Progenitor cell of endocrine pancreas (in vitro differentiated cells): Measurements from ENCODE around the gene PPP4R2. TPM values are rescaled to one million over a fixed set of nuclear protein-coding genes. Genes with fewer than 3 reads are reported as not detected.

Experiments used
- DNase-seq: peaks from one replicate; pipeline ENCODE4 v3.0.0; 2021; ENCODE audit warnings: low spot score; ENCODE audit not compliant: unreplicated experiment
- H3K27ac Mint-ChIP-seq: 2 replicates; pipeline ENCODE4 v1.8.0; 2021; ENCODE audit warnings: mild to moderate bottlenecking, moderate library complexity, mixed read lengths
- H3K27me3 Mint-ChIP-seq: 2 replicates; pipeline ENCODE4 v1.8.0; 2021; ENCODE audit warnings: mixed read lengths
- H3K36me3 Mint-ChIP-seq: 2 replicates; pipeline ENCODE4 v1.8.0; 2022; ENCODE audit warnings: mixed read lengths; ENCODE audit not compliant: insufficient read depth
- H3K4me1 Mint-ChIP-seq: 2 replicates; pipeline ENCODE4 v1.8.0; 2021; ENCODE audit warnings: low read depth, mixed read lengths
- H3K4me3 Mint-ChIP-seq: 2 replicates; pipeline ENCODE4 v1.8.0; 2021; ENCODE audit warnings: low read depth, mild to moderate bottlenecking, moderate library complexity, mixed read lengths
- H3K9me3 Mint-ChIP-seq: 2 replicates; pipeline ENCODE4 v1.8.0; 2021; ENCODE audit warnings: low read depth, mixed read lengths
- long read RNA-seq: library from polyadenylated mRNA; unstranded; transcript quantifications from one replicate; pipeline ENCODE4 v2.0.0, GENCODE V29; 2020
- total RNA-seq: library from RNA; stranded (reverse); gene quantifications from 2 replicates; pipeline ENCODE4 v1.2.1, GENCODE V29; 2021
- TF ChIP-seq, protein P1 (sequence below): fragments of 200-600 bp; sonication (generic); IDR thresholded peaks from one replicate; pipeline ENCODE4 v1.5.0; 2021; ENCODE audit warnings: antibody characterized with exemption, mild to moderate bottlenecking; ENCODE audit not compliant: unreplicated experiment

PPP4R2 gene, protein sequence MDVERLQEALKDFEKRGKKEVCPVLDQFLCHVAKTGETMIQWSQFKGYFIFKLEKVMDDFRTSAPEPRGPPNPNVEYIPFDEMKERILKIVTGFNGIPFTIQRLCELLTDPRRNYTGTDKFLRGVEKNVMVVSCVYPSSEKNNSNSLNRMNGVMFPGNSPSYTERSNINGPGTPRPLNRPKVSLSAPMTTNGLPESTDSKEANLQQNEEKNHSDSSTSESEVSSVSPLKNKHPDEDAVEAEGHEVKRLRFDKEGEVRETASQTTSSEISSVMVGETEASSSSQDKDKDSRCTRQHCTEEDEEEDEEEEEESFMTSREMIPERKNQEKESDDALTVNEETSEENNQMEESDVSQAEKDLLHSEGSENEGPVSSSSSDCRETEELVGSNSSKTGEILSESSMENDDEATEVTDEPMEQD
- total RNA-seq = 117 and 130 TPM in 2 replicates
- long read RNA-seq, partial matches to known transcripts = 1 of 13 reads
- long read RNA-seq, other reads (novel, unspliced or antisense) = 10 of 13 reads

DNA sequence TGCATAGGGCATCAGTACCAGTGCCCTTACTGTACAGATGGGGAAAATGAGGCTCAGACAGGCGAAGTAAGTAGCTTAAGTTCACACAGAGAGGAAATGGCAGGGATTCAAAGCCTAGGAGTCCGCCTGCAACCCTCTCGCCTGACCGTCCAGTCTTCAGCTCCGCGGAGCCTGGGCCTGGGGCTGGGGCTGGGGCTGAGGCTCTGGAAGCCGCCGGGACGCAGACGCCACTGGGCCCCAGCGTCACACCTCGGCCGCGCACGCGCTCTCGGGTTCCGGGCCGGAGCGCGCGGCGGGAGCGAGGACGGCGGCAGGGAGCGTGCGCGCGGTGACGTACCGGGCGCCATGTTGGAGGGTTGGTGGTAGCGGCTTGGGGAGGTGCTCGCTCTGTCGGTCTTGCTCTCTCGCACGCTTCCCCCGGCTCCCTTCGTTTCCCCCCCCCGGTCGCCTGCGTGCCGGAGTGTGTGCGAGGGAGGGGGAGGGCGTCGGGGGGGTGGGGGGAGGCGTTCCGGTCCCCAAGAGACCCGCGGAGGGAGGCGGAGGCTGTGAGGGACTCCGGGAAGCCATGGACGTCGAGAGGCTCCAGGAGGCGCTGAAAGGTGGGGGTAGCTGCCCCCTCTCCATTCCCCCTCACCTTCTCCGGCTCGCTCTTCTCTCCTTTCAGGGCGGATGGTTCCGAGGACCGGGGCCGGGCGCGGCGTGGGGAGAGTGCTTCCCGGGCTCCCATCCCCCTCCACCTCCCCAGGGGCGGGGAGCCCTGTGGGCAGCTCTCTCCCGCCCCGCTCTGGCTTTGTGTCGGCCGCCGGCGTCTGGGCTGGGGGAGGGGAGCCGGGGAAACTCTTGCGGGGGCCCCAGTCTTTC, at the start of gene PPP4R2:
PPP4R2 (plus strand) TSS at position 339 of the 861 bp plus-strand sequence; CDS start at position 566, 227 bp downstream.
- Mint-ChIP-seq H3K4me1 (peaks cover 28% of the 10 kb centered on the region), H3K9me3 (no peaks in the 10 kb centered on the region), H3K4me3 (peak within 1 kb of the TSS; percentile 81), H3K27ac (peak within 1 kb of the TSS; percentile 92), H3K27me3 (no peaks in the 10 kb centered on the region), H3K36me3 (peaks cover 11% of the 10 kb centered on the region)
- DNase-seq = peak; percentile 81
- TF ChIP-seq, protein P1, sequence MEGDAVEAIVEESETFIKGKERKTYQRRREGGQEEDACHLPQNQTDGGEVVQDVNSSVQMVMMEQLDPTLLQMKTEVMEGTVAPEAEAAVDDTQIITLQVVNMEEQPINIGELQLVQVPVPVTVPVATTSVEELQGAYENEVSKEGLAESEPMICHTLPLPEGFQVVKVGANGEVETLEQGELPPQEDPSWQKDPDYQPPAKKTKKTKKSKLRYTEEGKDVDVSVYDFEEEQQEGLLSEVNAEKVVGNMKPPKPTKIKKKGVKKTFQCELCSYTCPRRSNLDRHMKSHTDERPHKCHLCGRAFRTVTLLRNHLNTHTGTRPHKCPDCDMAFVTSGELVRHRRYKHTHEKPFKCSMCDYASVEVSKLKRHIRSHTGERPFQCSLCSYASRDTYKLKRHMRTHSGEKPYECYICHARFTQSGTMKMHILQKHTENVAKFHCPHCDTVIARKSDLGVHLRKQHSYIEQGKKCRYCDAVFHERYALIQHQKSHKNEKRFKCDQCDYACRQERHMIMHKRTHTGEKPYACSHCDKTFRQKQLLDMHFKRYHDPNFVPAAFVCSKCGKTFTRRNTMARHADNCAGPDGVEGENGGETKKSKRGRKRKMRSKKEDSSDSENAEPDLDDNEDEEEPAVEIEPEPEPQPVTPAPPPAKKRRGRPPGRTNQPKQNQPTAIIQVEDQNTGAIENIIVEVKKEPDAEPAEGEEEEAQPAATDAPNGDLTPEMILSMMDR = no peak

DNA sequence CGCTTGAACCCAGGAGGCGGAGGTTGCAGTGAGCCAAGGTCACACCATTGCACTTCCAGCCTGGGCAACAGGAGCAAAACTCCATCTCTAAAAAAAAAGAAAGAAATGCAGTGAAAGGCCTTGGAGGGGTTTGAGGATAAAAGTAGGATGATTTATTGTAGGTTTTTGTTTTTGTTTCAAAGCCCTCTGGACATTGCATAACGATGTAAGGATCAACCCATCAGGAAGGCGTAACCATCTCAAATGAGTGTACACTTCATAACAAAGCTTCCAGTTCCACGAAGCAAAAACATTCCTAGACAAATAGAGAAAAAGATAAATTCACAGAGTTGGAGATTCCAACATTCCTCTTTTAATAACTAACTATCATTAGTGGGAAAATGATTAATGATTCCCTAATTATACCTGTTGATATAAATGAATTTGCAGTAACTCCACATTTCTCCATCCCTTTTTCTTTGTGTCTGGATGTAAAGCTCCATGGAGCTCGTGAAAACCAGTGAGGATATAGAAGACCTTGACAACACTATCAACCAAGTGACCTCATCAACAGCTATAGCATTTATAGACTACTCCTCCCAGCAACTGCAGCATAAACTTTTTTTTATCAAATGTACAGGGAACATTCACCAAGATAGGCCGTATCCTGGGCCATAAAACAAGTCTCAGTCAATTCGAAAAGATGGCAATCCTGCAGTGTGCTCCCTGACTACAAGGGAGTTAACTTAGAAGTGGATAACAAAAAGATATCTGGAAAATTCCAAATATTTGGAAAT, 48.7 kb upstream of the PPP4R2 start:
- no peaks in the 10 kb centered on the region for H3K27me3 Mint-ChIP-seq
- peaks cover 3% of the 10 kb centered on the region for H3K4me1 Mint-ChIP-seq
- H3K4me3 Mint-ChIP-seq = no peak overlapping the region
- TF ChIP-seq, protein P1 = no peak
- no peak for DNase-seq
- no peaks in the 10 kb centered on the region for H3K9me3 Mint-ChIP-seq
- no peaks in the 10 kb centered on the region for H3K36me3 Mint-ChIP-seq
- no peak overlapping the region for H3K27ac Mint-ChIP-seq

DNA sequence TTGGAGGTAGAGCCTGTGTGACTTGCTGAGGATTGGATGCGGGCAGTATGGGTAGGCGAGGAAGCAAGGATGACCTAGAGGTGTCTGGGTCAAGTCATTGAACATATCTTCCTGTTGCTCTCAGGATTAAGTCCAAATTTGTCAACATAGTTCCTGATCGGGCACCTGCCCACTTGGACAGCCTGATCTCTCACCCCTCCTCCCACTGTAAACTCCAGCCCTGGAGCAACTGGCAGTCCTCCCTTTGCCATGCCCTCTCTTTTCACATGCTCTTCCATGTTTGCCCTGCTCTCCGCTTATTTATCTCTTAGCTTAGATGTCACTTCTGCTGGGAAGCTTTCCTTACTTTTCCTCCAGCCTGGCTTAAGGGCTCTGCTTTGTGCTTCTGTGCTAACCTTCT, 47.6 kb upstream of the PPP4R2 start:
- Mint-ChIP-seq H3K36me3 (no peaks in the 10 kb centered on the region), H3K4me1 (peaks cover 3% of the 10 kb centered on the region), H3K27ac (no peak overlapping the region), H3K9me3 (no peaks in the 10 kb centered on the region), H3K4me3 (no peak overlapping the region), H3K27me3 (no peaks in the 10 kb centered on the region)
- no peak for DNase-seq
- TF ChIP-seq, protein P1 = no peak

DNA sequence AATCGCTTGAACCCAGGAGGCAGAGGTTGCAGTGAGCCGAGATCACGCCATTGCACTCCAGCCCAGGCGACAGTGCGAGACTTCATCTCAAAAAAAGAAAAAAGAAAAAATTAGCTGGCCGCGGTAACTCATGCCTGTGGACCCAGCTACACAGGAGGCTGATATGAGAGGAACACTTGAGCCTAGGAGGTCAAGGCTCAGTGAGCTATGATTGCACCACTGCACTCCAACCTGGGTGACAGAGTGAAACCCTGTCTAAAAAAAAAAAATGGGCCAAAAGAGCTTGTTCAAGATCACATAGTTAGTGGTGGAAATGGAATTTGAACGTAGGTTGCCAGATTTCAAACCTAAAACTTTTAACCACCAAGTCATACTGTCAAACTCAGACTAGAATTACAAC, 46.2 kb upstream of the PPP4R2 start:
- H3K27ac Mint-ChIP-seq = no peak overlapping the region
- TF ChIP-seq, protein P1 = no peak
- no peak for DNase-seq

More for the DNA sequence above, 46.2 kb upstream of the PPP4R2 start:
- no peaks in the 10 kb centered on the region for H3K9me3 Mint-ChIP-seq
- no peaks in the 10 kb centered on the region for H3K27me3 Mint-ChIP-seq
- no peak overlapping the region for H3K4me3 Mint-ChIP-seq
- H3K4me1 Mint-ChIP-seq = peaks cover 7% of the 10 kb centered on the region
- no peaks in the 10 kb centered on the region for H3K36me3 Mint-ChIP-seq
